Mucosa of descending colon (tissue), 3 donors: ENCODE results near the gene ABI1. TPM values are rescaled to one million over a fixed set of nuclear protein-coding genes. Genes with fewer than 3 reads are reported as not detected.

Experiments used
- ATAC-seq: fragments of 200-7000 bp; cut with Tn5 transposase; one replicate; pipeline ENCODE4 v1.9.1; 2020; ENCODE audit warnings: mild to moderate bottlenecking, moderate library complexity
- DNase-seq, 3 donors: peaks; one replicate each; pipeline ENCODE4 v3.0.0-alpha.2; 2020
- H3K36me3 ChIP-seq: fragments of 200-600 bp; one replicate; pipeline ENCODE4 v1.8.0; 2021; ENCODE audit warnings: low read depth, mild to moderate bottlenecking
- H3K4me1 ChIP-seq: fragments of 200-600 bp; one replicate; pipeline ENCODE4 v1.8.0; 2021; ENCODE audit warnings: low read depth, mild to moderate bottlenecking
- H3K4me3 ChIP-seq: fragments of 200-600 bp; one replicate; pipeline ENCODE4 v1.8.0; 2021; ENCODE audit warnings: mild to moderate bottlenecking
- H3K9me3 ChIP-seq: fragments of 200-600 bp; one replicate; pipeline ENCODE4 v1.8.0; 2021; ENCODE audit warnings: mild to moderate bottlenecking
- intact Hi-C, 2 donors: fragments of 100-400 bp; cut with DNase I in 1 of 2; cut with micrococcal nuclease in 1 of 2; formaldehyde crosslinking; loops; one replicate each; pipeline versions ENCODE4 v1.11.0 to v1.11.1; 2022; cut with DNase I, micrococcal nuclease
- total RNA-seq, 3 donors: library from RNA; stranded (reverse); fragmentation: NEBNext Ultra II Directional in 2 of 3; extraction: Animal tissue kit (Norgen Biotek cat#: 25700) in 2 of 3; gene quantifications; one replicate each; pipeline versions ENCODE4 v1.2.1 to v1.2.4, GENCODE V29; 2021 to 2023
- TF ChIP-seq, protein P1 (sequence below): fragments of 200-600 bp; IDR thresholded peaks from one replicate; pipeline ENCODE4 v1.8.0; 2022; ENCODE audit warnings: antibody characterized with exemption, mild to moderate bottlenecking
- donor health status: DM: no; HTN: no; CAD: no; lungs with moderate emphysema.
- donor health status: DM: no; HTN: no; CAD: no.
- donor health status: DM: no; HTN: yes; CAD: no.

The ABI1 gene
- total RNA-seq, 3 donors from 2014 or later: 54.0 to 63.5 (median 62.4) TPM

GRCh38 chr10:26863351-26864076, 2.8 kb upstream of the ABI1 start:
- Histone ChIP-seq H3K9me3 (no peaks in the 10 kb centered on the region), H3K36me3 (no peaks in the 10 kb centered on the region), H3K4me1 (peaks cover 7% of the 10 kb centered on the region), H3K4me3 (no peak overlapping the region)
- ATAC-seq (no peak), DNase-seq (no peak)
- intact Hi-C loops: no loop called here
- TF ChIP-seq, protein P1, sequence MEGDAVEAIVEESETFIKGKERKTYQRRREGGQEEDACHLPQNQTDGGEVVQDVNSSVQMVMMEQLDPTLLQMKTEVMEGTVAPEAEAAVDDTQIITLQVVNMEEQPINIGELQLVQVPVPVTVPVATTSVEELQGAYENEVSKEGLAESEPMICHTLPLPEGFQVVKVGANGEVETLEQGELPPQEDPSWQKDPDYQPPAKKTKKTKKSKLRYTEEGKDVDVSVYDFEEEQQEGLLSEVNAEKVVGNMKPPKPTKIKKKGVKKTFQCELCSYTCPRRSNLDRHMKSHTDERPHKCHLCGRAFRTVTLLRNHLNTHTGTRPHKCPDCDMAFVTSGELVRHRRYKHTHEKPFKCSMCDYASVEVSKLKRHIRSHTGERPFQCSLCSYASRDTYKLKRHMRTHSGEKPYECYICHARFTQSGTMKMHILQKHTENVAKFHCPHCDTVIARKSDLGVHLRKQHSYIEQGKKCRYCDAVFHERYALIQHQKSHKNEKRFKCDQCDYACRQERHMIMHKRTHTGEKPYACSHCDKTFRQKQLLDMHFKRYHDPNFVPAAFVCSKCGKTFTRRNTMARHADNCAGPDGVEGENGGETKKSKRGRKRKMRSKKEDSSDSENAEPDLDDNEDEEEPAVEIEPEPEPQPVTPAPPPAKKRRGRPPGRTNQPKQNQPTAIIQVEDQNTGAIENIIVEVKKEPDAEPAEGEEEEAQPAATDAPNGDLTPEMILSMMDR: no peak

GRCh38 chr10:26861205-26861998, 644 bp upstream of the ABI1 start:
- Histone ChIP-seq H3K9me3 (no peaks in the 10 kb centered on the region), H3K4me1 (peaks cover 20% of the 10 kb centered on the region), H3K36me3 (no peaks in the 10 kb centered on the region), H3K4me3 (no peak overlapping the region)
- intact Hi-C loops: no loop called here
- DNase-seq: peak in 1 of 3 donors; percentile 8
- TF ChIP-seq, protein P1: peak; percentile 55
- no peak for ATAC-seq

GRCh38 chr10:26860102-26860442, 686 bp downstream of the ABI1 start:
- peaks cover 30% of the 10 kb centered on the region for H3K4me1 ChIP-seq
- intact Hi-C loops: no loop called here
- H3K36me3 ChIP-seq: no peaks in the 10 kb centered on the region
- TF ChIP-seq, protein P1: no peak
- H3K4me3 ChIP-seq: peak overlapping the region; percentile 84
- DNase-seq: peak; percentile 65 to 80 (median 77)
- no peaks in the 10 kb centered on the region for H3K9me3 ChIP-seq
- ATAC-seq: peak; percentile 48

DNA sequence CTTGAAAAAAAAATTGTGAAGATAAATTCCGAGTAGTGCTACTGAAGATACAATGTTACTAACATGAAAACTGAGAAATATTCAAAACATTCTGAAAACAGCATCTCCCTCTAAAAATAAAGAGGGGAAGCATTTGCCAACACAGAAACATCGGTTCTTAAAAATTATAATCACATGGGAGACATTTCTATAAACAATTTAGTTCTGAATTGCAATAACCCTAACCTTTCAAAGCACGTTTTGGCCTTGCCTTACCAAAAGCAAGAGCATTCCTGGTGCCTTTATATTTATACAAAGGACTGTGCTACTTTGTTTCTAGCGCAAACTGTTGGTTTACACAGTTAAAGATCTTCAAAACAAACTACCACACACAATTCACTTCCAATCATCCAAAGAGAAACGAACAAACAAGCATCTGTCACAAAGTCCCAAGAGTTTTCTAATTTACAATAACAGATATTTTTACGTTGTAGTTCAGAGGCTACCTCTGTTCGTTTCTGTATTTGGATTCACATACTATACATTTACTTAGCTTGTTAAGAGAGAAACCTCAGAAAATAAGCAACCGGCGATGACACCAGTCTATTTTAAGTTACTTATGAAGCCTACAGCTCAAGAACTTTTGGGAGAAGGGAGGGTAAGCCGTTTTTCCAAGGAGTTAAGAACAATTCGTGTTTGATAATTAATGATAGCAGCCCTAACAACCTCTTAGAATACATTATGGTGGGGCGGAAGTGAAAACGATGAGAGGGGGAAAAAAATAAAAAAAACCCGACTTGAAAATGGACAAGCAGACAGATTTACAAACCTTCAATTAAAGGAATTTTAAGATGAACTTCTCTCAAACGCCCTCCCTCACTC, 1.3 kb downstream of the ABI1 start:
- peaks cover 36% of the 10 kb centered on the region for H3K4me1 ChIP-seq
- intact Hi-C loops: no loop called here
- H3K9me3 ChIP-seq: no peaks in the 10 kb centered on the region
- ATAC-seq: no peak
- H3K4me3 ChIP-seq: peak overlapping the region; percentile 84
- H3K36me3 ChIP-seq: no peaks in the 10 kb centered on the region
- TF ChIP-seq, protein P1: no peak
- DNase-seq: peak in 1 of 3 donors; percentile 20

GRCh38 chr10:26858707-26859034, 2.1 kb downstream of the ABI1 start:
- no peak for ATAC-seq
- TF ChIP-seq, protein P1: no peak
- intact Hi-C loops: no loop called here
- Histone ChIP-seq H3K4me3 (no peak overlapping the region), H3K4me1 (peaks cover 41% of the 10 kb centered on the region), H3K9me3 (no peaks in the 10 kb centered on the region), H3K36me3 (no peaks in the 10 kb centered on the region)
- DNase-seq: no peak
